ENCODE results near the gene TCEA3. TPM values are rescaled to one million over a fixed set of nuclear protein-coding genes. Genes with fewer than 3 reads are reported as not detected.
A peak's percentile ranks its signal among the peaks of the same experiment; 100 is the strongest.

The TCEA3 gene
- total and polyA plus RNA-seq, 2 experiments from 2014 or later, result 9.2 to 23.2 TPM

GRCh38 chr1:23387494-23387893 is 37.1 kb downstream of the TCEA3 start:
- H3K27ac ChIP-seq, result no peak overlapping the region
- in situ Hi-C loops (cut with MboI), result no loop called here
- WGBS, 2 experiments (ENCODE audit: low coverage in 1 of 2, low lambda C conversion rate in 2 of 2, missing lambda C conversion rate in 2 of 2), result 85 to 86% methylated on average over 8 of the region's 8 CpGs
- DNase-seq, result no peak
- H3K4me3 ChIP-seq, result no peak overlapping the region
- no peaks in the 10 kb centered on the region for H3K9me2 ChIP-seq (ENCODE audit: insufficient read depth)
- no peaks in the 10 kb centered on the region for H3K9me3 ChIP-seq (ENCODE audit: low read depth)
- no peaks in the 10 kb centered on the region for H4K20me1 ChIP-seq (ENCODE audit: insufficient read depth)
- H3K4me1 ChIP-seq (ENCODE audit: insufficient read depth), result peaks cover 15% of the 10 kb centered on the region
- H3K4me2 ChIP-seq (ENCODE audit: unreplicated experiment), result no peak overlapping the region
- peaks cover 14% of the 10 kb centered on the region for H3F3A ChIP-seq (ENCODE audit: insufficient read depth)
- no peak overlapping the region for H2AFZ ChIP-seq
- no peaks in the 10 kb centered on the region for H3K36me3 ChIP-seq (ENCODE audit: low read depth)
- no peak for TF ChIP-seq EZH2phosphoT487 (IDR thresholded peaks at IDR 0.05; ENCODE audit: insufficient read depth, low read depth)
- TF ChIP-seq EZH2 (IDR thresholded peaks at IDR 0.05; ENCODE audit: insufficient read depth, poor library complexity, severe bottlenecking), result no peak
- no peak overlapping the region for H3K9ac ChIP-seq
- no peaks in the 10 kb centered on the region for H3K27me3 ChIP-seq (replicated peaks; ENCODE audit: insufficient read depth)
- H3K79me2 ChIP-seq (ENCODE audit: insufficient read depth), result no peaks in the 10 kb centered on the region

GRCh38 chr1:23385119-23385621 is 39.4 kb downstream of the TCEA3 start:
- H2AFZ ChIP-seq, result peak overlapping the region; percentile 56
- H3K9ac ChIP-seq, result peak overlapping the region; percentile 8; the same call in 1 of the 2 replicates
- no peaks in the 10 kb centered on the region for H3K79me2 ChIP-seq (ENCODE audit: insufficient read depth)

DNA sequence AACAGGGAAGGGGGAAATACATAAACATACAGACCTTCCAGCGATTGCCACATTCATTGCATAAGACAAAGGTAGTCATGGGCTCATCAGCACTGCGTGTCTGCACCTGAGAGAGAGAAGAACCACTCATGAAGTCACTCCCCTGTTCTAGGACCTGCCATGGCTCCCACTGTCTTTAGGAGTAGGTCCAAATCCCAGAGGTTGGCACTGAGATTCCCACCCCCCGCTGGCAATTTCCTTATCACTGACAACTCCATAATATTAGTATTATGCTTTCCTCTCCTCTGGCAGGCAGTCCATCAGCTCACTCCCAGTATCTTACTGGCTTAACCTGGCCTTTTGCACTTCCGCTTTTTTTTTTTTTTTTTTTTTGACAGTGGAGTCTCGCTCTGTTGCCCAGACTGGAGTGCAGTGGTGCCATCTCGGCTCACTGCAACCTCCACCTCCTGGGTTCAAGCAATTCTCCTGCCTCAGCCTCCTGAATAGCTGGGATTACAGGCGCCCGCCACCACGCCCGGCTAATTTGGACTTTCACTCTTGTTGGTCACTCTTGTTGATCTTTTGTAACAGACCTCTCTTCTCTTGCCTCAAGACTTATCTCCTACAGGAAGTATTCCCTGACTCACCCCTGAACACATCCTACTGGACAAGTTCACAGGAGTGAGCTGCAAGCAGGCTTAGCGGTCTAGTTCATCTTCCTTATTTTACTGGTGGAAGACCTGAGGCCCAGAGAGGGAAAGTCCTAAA is 40.1 kb downstream of the TCEA3 start:
- Histone ChIP-seq H3K4me2 (ENCODE audit: unreplicated experiment) (peak overlapping the region; percentile 51), H3K9ac (peak overlapping the region; percentile 8; the same call in 1 of the 2 replicates), H3F3A (ENCODE audit: insufficient read depth) (peaks cover 14% of the 10 kb centered on the region), H4K20me1 (ENCODE audit: insufficient read depth) (no peaks in the 10 kb centered on the region), H3K27ac (peak overlapping the region; percentile 61), H3K4me3 (no peak overlapping the region), H3K36me3 (ENCODE audit: low read depth) (no peaks in the 10 kb centered on the region), H3K27me3 (replicated peaks; ENCODE audit: insufficient read depth) (no peaks in the 10 kb centered on the region), H2AFZ (peak overlapping the region; percentile 56), H3K9me2 (ENCODE audit: insufficient read depth) (no peaks in the 10 kb centered on the region), H3K79me2 (ENCODE audit: insufficient read depth) (no peaks in the 10 kb centered on the region), H3K4me1 (ENCODE audit: insufficient read depth) (peaks cover 15% of the 10 kb centered on the region), H3K9me3 (ENCODE audit: low read depth) (no peaks in the 10 kb centered on the region)
- in situ Hi-C loops (cut with MboI), result no loop called here
- TF ChIP-seq EZH2 (IDR thresholded peaks at IDR 0.05; ENCODE audit: insufficient read depth, poor library complexity, severe bottlenecking) (no peak), EZH2phosphoT487 (IDR thresholded peaks at IDR 0.05; ENCODE audit: insufficient read depth, low read depth) (no peak)
- 82 to 90% methylated on average over 10 to 11 of the region's 11 CpGs for WGBS, 2 experiments (ENCODE audit: low coverage in 1 of 2, low lambda C conversion rate in 2 of 2, missing lambda C conversion rate in 2 of 2)
- DNase-seq, result peak; percentile 84

More at GRCh38 chr1:23385119-23385621, 39.4 kb downstream of the TCEA3 start:
- DNase-seq, result peak; percentile 57
- Histone ChIP-seq H3K9me2 (ENCODE audit: insufficient read depth) (no peaks in the 10 kb centered on the region), H3K36me3 (ENCODE audit: low read depth) (no peaks in the 10 kb centered on the region), H3K27me3 (replicated peaks; ENCODE audit: insufficient read depth) (no peaks in the 10 kb centered on the region), H3F3A (ENCODE audit: insufficient read depth) (peaks cover 14% of the 10 kb centered on the region), H3K4me1 (ENCODE audit: insufficient read depth) (peaks cover 15% of the 10 kb centered on the region), H3K4me2 (ENCODE audit: unreplicated experiment) (peak overlapping the region; percentile 51), H3K9me3 (ENCODE audit: low read depth) (no peaks in the 10 kb centered on the region), H3K27ac (peak overlapping the region; percentile 61), H3K4me3 (no peak overlapping the region), H4K20me1 (ENCODE audit: insufficient read depth) (no peaks in the 10 kb centered on the region)
- TF ChIP-seq EZH2 (IDR thresholded peaks at IDR 0.05; ENCODE audit: insufficient read depth, poor library complexity, severe bottlenecking) (no peak), EZH2phosphoT487 (IDR thresholded peaks at IDR 0.05; ENCODE audit: insufficient read depth, low read depth) (no peak)
- in situ Hi-C loops (cut with MboI), result no loop called here
- WGBS, 2 experiments (ENCODE audit: low coverage in 1 of 2, low lambda C conversion rate in 2 of 2, missing lambda C conversion rate in 2 of 2), result 36 to 38% methylated on average over 14 of the region's 14 CpGs

- Histone ChIP-seq H3K9me2 (ENCODE audit: insufficient read depth) (no peaks in the 10 kb centered on the region), H3K4me2 (ENCODE audit: unreplicated experiment) (no peak overlapping the region), H3K36me3 (ENCODE audit: low read depth) (no peaks in the 10 kb centered on the region), H3K4me1 (ENCODE audit: insufficient read depth) (peaks cover 15% of the 10 kb centered on the region), H3K4me3 (no peak overlapping the region), H3K27me3 (replicated peaks; ENCODE audit: insufficient read depth) (no peaks in the 10 kb centered on the region), H3F3A (ENCODE audit: insufficient read depth) (peaks cover 14% of the 10 kb centered on the region), H3K9me3 (ENCODE audit: low read depth) (no peaks in the 10 kb centered on the region), H2AFZ (no peak overlapping the region), H4K20me1 (ENCODE audit: insufficient read depth) (no peaks in the 10 kb centered on the region), H3K27ac (no peak overlapping the region), H3K79me2 (ENCODE audit: insufficient read depth) (no peaks in the 10 kb centered on the region), H3K9ac (no peak overlapping the region)
- no peak for DNase-seq
- in situ Hi-C loops (cut with MboI), result no loop called here
- no peak for TF ChIP-seq EZH2 (IDR thresholded peaks at IDR 0.05; ENCODE audit: insufficient read depth, poor library complexity, severe bottlenecking)
- TF ChIP-seq EZH2phosphoT487 (IDR thresholded peaks at IDR 0.05; ENCODE audit: insufficient read depth, low read depth), result no peak
- 62 to 63% methylated on average over 8 of the region's 8 CpGs for WGBS, 2 experiments (ENCODE audit: low coverage in 1 of 2, low lambda C conversion rate in 2 of 2, missing lambda C conversion rate in 2 of 2)
Measured at GRCh38 chr1:23383577-23384311, 40.8 kb downstream of the TCEA3 start.

Measured in GM23248 (cell line).